ENCODE measurements around the gene CORO7.

The CORO7 gene

DNA sequence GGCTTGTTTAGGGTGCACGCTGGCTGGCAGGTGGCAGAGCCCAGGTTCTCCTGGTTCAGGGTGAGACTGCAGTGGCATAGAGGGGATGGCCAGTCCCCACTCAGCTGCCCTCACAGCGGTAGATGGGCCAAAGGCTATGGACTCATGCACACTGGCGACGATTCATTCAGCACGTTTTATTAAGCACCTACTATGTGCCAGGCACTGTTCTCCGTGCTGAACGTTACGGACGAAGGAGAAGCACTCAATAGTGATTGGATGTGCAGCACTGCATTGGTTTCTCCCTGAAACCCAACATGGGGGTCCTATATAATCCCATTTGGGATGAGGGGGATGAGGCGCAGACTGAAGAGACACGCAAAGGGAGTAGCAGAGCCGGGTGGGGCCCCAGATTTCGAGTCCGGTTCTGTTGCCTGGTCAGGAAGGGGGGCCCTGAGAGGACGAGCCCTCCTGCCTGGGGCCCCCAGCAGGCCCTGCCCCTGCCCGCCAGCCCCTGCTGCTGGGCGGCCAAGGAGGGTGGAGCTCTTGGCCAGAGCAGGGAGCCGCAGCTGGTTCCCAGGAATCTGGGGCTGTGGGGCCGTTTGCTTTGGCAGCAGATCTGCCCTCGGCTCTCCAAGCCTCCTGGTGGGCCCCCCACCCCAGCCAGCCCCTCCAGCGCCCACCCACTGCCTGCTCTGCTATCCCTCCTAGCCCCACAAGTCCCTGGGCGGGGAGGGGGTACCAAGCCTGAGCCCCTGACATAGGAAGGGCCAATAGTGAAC is 91.7 kb downstream of the CORO7 start:
- no peak for DNase-seq (ENCODE audit: extremely low read depth in 1 of 2, low read depth in 1 of 2)

DNA sequence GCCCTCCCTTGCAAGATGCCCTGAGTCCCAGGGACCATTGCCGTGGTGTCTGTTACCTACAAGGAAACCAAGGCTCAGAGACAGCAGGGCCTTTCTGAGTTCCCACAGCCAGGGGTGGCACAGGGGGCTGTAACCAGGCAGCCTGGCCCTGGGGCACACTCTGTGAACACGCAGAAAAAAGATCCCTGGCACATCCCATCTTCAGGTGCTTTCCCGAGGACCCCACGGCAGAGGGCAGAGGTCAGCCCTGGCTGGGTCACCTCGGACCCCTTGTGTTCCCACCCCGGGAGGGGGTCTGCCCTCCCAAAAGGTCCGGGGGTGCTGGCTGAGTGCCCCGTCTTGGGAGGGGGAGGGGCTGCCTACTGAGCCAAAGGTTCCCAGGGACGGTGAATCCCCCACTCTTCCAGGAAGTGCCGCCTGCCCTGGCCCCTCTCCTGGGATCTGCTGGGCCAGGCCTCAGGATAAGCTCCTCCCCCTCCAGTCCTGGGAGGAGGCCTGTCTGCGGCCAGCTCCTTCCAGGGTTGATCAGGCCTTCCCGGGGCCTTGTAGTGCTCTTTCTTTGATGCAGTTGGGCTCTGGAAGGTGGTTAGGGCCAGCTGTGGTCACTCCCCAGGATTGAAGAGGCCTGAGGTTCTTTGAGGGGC is 92.4 kb downstream of the CORO7 start:
- DNase-seq (ENCODE audit: extremely low read depth in 1 of 2, low read depth in 1 of 2) = no peak

DNA sequence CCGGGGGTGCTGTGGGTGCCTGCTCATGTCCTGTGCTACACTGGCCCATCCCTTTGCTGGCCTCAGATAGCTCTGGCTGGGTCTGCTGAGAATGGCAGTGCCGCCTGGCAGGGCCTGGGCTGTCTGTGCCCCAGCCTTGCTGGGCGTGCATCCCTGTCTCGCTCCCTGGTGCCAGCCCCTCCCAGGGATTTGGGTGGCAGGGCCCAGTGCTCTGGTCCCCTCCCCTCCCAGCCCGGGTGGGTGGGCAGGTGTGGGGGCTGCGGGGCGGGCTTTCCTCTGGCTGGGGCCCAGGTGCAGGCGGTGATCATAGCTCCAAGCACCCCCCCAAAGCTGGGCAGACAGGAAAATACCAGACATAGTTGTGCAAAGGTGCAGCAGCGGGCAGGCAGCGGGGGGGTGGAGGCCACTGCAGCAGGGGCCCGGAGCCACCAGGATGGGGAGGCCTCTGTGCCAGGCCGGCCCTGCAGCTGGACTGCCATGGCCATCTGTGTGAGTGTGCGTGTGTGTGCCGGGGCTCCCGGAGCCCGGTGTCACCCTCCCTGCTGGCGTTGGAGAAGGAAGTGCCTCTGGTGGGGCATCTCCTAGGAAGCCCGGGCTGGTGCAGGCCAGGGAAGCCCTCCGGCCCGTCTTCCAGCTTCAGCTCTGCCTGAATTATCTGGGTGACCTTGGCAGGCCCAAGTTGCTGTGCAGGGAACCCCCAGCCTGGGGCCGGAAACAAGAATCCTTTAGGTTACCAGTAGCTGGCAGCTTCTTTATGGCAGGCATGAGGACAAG is 93.1 kb downstream of the CORO7 start:
- DNase-seq (ENCODE audit: extremely low read depth in 1 of 2, low read depth in 1 of 2) = no peak

DNA sequence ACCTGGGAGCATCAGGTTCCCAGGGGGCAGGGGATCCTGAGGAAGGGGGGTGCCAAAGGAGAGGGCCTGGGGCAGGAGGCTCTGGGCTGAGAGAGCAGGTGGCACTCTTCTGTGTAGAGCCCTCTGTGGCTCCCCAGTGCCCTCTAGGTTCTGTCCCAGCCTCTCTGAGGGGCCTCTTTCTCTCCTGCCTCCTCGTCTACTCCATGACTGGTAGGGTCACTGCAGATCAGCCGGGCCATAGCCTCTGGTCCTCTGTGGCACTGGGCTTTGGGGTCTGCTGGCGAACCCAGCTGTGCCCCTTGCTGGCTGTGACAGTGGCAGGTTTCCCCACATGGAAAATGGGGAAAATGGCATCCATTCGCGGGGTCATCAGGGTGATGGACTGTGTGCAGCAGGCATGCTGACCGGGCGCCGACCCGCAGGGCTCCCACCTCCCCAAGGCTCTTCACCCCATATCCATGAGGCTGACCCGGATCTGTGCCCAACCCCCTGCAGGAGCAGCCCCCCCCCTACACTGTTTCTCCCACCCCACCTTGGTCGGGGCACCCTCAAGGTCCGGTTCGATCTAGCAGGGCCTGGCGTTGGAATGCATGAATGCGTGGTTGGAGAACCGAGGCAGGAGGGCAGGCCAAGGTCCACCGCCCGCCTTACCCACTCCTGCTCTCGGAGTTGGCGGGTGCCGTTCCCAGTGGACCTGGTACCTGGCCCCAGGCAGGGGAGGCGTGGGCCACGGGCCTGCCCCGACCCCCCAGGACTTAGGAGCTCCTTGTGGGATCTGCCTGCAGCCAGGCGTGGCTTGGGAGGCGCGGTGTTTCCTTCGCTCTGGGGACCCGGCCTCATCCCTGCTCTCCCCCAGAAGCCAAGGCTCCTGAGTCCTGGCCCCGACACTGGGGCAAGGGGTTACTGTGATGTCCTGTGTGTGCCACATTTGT is 94.0 kb downstream of the CORO7 start:
- no peak for DNase-seq (ENCODE audit: extremely low read depth in 1 of 2, low read depth in 1 of 2)

DNA sequence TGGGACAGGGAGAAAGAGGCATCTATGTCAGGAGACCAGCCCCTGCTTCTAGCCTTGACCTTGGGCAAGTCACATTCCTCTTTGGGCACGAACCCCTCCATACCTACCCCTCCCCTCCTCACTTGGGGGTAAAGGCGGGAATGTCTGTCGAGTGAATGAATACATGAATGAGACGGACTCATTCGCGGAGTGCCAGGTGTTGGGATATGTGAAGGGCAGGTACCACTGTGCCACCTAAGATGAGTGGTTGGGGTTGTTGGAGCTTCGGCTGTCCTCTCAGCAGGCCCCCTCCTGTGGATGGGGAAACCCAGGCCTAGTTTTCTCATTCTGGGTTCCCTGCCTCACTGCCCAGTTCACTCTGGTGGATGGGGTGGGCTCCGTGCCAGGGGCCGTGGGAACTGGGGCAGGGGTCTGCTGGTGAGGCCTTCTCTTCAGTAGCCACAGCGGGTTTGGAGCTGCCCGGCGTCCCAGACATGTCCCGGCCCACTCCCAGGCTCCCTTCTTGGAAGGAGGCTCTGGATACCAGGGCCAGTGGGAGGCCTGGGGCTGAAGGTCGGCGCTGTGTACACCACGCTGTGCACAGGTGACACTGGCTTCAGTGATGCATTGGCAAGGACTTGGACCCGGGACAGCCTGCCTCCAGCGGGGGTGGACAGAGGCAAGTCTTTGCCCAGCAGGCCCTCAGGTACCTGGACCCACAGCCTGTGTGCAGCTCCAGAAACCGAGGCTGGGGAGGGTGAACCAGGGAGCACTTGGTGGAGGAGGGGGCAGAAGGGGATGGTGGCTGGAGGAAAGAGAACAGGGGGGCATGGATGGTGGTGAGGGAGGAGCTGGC is 94.9 kb downstream of the CORO7 start:
- DNase-seq (ENCODE audit: extremely low read depth in 1 of 2, low read depth in 1 of 2) = no peak

DNA sequence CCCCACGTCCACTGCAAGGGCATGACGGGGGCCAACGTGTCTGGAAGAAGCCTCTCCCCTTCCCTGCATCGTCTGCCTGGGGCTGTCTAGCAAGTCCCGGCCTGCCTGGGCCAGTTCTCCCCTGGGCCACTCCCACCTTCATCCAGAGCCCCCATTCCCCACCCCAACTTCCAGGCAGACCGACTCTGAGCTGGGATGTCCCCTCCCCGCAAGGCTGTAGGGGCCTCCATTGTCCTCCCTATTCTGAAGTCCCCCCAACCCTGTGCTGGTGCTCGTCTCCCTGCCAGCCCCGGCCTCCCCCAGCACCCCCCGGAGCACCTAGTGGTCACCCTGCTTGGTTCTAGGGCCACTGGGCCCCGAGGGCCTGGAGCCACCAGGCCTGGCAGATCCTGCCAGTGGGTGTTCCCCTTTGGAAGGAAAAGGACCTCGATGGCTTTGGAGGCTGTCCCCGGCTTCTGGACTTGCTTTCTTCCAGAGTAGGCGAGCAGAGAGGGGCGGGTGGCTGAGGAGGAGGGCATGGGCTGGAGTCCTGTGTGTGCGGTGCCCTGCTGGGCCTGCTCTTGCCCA is 95.7 kb downstream of the CORO7 start:
- no peak for DNase-seq (ENCODE audit: extremely low read depth in 1 of 2, low read depth in 1 of 2)

DNA sequence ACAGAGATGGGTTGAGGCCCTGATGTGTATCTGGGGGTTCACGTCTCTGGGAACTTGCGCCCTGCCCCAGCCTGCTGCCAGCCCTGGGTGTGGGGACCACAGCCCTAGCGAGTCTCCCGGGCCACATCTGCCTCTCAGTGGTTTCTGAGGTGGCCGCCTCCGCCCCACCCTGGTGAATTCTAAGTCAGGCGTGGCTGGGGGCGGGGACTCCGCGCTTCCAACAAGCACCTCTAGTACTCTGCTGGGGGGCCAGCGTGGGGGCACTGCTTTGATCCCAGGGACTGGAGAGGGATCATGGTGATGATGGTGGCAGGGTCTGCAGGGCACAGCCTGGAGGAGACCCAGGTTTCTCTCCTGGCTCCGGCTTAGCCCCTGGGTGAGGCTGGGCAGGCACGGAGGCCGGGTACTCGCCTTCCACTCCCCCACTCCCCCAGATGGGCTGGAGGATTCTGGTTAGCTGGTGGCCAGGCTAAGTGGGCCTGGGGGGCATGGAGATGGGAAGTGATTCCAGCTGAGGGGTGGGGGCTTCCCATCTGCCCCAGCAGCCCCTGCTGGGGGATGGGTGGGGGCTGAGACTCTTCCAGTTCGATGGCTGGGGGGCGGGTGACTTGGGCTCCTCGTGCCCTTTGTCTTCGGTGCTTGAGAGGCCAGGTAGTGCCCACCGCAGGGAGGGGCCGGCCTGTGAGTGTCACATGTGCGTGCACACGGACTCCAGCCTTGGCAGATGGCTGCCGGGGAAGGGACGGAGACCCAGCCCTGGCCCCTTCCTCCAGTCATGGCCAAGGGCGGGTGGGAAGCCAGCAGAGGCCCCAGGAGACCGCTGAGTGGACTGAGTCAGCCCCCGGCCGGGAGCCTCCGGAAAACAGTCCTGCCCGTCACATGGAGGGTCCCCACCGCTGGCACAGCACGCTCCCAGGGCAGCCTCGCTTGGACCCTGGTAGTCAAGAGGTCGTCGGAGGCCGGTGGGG is 96.7 kb downstream of the CORO7 start:
- peak in 1 of 2 donors; percentile 40 for DNase-seq (ENCODE audit: extremely low read depth in 1 of 2, low read depth in 1 of 2)

DNA sequence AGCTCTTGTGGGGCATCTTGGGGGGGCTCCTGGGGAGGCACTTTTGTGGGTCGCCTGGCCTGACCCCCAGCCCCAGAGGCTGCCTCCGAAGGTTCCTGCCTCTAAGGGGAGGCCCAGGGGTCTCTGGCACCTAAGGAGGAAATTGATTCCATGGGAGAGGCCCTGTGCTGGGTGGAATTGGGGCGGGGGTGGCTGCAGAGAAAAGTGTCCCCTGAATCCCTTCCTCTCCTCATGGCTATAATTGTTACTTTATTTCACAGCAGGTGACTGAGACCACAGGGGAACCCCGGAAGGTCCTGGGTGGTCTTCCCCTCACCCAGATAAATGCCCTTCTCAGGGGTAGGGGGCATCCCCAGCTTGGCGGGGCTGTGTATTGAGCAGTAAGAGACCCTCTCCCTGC is 97.4 kb downstream of the CORO7 start:
- no peak for DNase-seq (ENCODE audit: extremely low read depth in 1 of 2, low read depth in 1 of 2)

DNA sequence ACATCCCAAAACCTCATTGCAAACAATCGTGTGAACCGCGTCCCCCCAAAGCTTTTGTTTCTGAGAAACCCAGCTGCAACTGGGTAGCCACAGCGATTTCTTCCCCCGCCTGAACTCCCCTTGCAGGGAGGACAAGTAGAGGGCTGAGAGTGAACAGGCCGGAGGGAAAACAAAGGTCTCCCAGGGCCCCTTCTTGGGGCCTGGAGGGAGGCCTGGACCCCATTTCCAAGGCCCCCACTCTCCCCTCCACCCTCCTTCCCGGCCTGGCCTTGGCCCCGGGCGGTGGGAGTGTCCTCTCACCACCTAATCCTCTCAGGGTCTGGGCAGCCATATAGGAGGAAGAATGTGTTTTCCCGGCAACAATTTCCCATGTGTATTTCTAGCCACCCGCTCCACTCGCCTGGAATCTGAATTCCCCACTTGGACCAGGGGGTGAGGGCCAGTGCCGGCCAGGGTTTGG is 97.9 kb downstream of the CORO7 start:
- no peak for DNase-seq (ENCODE audit: extremely low read depth in 1 of 2, low read depth in 1 of 2)

DNA sequence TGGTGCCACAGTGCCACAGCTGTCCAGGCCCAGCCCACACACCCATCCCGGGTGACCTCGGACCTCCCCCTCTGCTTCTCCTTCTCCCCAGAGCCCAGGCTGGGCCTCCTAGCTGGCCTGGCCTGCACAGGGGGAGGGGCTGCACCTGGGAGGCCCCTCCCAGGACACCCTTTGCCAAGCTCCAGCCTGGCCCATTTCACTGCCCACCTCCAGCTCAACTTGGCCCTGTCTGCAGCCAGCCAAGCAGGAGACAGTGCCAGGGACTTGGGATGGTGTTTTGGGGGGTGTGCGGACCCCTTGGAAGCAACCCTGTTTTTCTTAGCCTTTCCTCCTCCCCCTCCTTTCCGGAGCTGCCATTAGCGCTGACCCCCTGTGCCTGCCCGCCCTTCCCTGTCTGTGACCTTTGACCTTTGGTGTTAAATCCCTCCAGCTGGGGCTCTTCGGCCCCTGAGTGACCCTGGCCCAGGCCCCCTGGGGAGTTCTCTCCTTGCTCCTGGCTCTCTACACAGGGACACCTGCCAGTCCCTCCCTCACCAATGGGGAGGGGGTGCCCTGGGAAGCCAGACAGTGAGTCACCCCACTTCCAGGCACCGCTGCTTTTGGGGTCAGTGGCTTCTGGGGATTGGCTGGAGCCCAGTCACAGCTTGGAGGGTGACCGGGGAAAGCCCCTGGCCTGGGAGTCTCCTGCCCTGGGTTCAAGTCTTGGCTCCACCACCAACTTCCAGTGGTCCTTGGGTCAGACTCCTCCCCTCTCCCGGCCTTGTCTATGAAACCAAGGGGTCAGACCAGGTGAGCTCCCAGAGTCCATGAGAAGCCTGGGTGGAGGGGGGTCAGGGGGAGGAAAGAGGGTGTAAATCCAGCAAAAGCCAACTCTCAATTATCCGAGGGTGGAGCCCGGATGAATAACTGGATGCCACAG is 98.6 kb downstream of the CORO7 start:
- no peak for DNase-seq (ENCODE audit: extremely low read depth in 1 of 2, low read depth in 1 of 2)

DNA sequence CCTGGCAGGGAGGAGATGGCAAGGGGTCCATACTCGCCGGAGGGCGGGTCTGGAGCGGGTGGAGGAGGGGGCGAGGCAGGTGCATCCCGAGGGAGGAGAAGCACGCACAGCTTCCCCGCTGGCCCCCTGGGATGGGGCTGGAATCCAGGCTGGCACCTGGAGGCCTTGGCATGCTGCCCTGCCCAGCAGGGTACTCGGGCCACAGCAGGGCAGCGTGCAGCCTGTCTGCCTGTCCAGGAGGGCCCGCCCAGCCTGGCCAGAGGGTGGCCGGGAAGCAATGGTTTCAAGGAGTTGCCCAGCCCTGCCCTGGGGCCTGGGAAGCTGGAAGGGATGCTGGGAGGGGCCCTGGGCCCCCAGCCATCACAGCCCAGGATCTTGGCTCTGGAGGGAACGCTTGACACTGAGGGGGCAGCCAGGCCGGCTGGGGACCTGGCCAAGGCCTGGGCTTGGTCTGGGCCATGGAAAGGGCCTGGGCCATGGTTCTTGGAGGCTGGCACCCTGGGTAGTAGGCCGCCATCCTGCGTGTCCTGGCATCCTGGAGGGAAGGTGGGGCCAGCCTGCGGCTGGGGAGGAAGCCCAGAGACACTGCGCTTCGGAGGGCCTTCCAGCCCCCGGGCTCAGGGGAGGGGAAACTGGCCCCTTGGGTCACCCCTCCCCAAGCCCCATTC is 99.4 kb downstream of the CORO7 start:
- DNase-seq (ENCODE audit: extremely low read depth in 1 of 2, low read depth in 1 of 2) = no peak

DNA sequence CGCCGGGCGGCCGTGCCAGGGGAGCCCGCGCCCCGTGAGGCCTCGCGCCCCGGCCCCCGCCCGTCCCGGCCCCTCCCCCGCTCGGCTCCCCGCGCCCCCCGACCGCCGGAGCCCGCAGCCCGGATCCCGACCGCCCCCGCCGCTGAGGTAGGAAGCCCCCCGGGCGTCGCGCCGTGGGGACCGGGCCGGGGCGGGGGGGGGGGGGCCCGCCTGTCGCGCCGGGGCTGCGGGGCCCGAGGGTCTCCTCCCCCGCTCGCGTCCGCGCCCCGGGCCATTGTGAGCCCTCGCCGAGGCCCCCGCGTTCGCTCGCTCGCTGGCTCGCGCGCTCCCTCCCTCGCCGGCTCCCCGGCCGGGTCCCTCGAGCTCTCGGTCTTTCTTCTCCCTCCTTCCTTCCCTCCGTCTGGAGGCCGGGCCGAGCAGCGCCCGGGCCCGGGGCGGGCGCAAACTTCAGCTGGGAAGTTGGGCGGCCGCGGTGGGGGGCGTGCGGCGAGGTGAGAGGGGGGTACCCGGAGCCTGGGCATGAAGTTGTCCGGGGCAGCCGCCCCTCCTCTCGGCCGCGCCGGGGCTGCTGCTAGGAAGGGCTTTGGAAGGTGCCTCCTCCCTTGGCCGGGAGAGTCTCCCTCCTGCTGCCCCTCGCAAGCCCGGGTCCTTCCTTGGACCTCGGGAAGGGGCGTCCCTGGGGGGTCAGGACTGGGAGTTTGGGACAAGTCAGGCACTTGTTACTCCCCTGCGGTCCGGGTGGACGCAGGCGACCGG is 100.1 kb downstream of the CORO7 start:
- no peak for DNase-seq (ENCODE audit: extremely low read depth in 1 of 2, low read depth in 1 of 2)

DNA sequence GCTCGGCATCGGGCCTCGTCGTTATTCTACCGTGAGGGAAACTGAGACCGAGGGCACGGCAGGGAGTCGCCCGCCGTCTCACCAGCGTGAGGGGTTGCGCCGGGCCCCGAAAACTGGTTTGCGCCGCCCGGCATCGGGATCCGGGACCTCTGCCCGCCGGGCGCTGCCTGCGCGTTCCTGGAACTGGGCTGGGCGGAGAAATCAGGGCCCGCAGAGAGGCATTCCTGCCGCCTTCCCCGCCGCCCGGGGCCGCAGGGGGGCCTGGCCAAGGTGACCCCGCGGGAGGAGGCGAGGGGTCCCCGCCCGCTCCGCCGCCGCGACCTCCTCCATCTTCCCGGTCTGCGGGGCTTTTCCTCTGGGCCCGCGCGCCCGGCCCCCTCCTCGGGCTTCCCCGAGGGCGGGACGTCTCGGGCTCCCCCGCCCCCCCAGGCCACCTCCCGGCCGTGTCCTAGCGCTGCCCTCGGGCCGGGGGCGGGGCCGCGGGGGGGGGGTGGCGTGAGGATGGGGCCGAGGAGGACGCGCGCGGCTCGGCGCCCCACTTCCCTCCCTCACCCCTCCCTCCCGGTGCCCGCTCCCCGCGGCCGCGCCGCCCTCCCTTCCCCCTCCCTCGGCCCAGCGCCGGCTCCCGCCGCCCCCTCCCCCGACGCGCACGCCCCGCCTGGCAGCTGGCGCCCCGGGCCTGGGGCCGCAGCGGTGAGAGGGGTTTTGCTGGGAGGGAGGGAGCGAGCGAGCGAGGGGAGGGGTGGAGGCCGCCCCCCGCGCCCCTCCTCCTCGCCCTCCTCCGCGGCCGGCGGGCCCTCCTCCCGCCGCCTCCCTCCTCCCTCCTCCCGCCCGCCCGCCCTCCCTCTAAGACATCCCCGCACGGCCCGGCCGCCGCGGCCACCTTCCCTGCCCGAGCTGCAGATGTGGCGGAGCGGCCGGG is 100.9 kb downstream of the CORO7 start, which contains the start of gene GLIS2:
Gene GLIS2, plus strand, starts transcription at position 882 of the 922 bp plus-strand sequence. CDS start 16,214 bp downstream, outside the sequence.
- DNase-seq (ENCODE audit: extremely low read depth in 1 of 2, low read depth in 1 of 2) = no peak

DNA sequence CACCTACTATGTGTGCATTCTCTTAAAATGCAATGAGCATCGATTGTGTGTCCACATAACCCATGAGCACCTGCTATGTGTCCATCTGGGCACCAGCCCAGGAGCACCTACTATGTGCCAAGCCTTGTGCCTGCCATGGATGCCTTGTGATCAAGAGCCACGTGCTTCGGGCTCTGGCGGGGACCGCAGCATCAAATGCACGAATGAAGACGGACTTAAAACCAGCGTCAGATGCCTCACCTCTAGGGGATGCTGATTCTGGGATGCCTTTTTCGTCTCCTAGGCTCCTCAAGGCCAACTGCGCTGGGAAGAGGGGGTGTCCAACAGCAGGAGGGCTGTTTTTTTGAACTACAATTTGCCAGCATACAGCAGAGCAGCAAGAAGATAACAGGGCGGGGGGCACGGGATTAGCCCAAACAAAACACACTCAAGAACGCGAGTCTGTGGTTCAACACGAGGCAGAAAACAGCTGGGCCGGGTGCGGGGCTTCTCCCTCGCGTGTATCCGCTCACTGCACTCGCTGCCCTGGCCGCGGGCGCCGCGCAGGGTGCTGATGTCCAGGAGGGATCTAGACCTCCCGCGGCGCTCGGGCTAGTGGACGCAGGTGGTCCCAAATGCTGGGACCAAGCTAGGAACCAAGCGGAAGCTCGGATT is 101.7 kb downstream of the CORO7 start:
- DNase-seq (ENCODE audit: extremely low read depth in 1 of 2, low read depth in 1 of 2) = no peak
